Right renal pelvis (tissue), 4 donors: ENCODE data around the gene RAP1GDS1. TPM values are rescaled to one million over a fixed set of nuclear protein-coding genes. Genes with fewer than 3 reads are reported as not detected.
"Not testable (repeated sequence)": the region's sequence is repeated elsewhere in the genome, so short reads cannot be mapped to it uniquely, and the experiment has no call there.

Experiments
- DNase-seq, 4 donors: peaks; one replicate each; pipeline ENCODE4 v3.0.0-alpha.2; 2013; ENCODE audit warnings: low read depth in 4 of 4, low spot score in 3 of 4, missing footprints in 1 of 4
- polyA plus RNA-seq, 4 donors: library from polyadenylated mRNA; unstranded; fragments of 120-200 nt; gene quantifications; one replicate each; pipeline ENCODE4 v1.2.1, GENCODE V29; 2013; ENCODE audit not compliant: insufficient read length in 4 of 4

RAP1GDS1 gene
- polyA plus RNA-seq, 4 donors: 32.8 to 39.9 (median 35.5) TPM

GRCh38 chr4:98343626-98344025 is 82.4 kb downstream of the RAP1GDS1 start:
- no peak for DNase-seq

- DNase-seq: no peak
Observed at GRCh38 chr4:98345838-98346237, 84.7 kb downstream of the RAP1GDS1 start.

DNA sequence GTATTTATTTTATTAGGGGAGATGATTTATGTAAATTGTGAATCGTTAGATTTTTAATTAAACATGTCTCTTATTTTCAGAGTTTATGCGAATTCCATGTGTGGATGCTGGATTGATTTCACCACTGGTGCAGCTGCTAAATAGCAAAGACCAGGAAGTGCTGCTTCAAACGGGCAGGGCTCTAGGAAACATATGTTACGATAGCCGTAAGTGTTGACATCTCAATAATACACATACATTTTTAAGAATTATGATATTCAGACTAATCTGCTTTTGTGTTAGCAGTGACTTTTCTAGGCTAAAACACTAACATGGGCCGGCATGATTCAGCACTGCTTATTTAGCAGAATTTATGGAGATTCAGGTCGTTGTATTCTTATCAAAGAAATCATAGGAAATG is 91.2 kb downstream of the RAP1GDS1 start:
- no peak for DNase-seq

GRCh38 chr4:98352940-98353339 is 91.8 kb downstream of the RAP1GDS1 start:
- no peak for DNase-seq

DNA sequence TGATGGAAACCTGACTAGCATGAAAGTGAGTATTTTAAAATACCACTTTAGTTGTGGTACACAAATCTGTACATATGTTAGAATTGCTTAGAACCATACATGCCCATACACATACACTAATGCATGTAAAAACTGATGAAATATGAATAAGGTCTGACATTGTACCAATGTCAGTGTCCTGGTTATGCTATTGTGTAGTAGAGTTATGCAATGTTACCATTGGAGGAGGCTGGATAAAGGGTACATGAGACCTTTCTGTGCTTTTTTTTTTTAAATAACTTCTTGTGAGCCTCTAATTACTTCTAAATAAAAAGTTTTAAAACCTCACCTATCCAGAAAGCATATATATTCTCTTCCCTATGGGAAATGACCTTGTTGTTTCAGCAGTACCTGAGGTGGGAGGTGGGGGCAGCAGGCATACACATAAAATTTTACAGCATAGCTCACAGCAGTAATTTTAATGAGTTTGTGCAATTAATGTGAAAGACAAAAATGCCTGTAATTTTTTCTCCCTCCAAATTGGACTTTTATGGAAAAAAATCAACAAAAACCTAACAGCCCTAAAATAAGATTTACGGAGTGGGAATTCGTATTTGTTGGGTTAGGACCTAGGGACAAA is 97.6 kb downstream of the RAP1GDS1 start:
- no peak for DNase-seq

DNA sequence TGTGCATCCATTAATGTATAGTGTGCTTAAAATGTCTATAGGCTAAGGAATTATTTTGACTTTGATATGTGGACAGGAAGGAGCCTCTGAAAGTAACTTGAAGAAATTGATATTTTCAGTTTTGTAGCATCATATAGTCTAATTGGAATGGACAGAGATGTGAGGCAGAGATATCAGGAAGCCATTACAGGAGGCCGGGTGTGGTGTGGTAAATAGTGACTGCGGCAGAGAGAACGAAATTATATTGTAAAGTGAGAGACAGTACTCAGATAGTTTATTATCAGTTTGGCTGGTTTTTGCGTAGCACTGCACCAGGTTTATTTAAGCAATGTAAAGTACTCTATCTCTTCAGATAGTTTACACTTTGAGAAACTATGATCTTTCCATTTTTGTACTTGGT is 98.5 kb downstream of the RAP1GDS1 start:
- DNase-seq: no peak

GRCh38 chr4:98363431-98363830 is 102.2 kb downstream of the RAP1GDS1 start:
- no peak for DNase-seq

DNA sequence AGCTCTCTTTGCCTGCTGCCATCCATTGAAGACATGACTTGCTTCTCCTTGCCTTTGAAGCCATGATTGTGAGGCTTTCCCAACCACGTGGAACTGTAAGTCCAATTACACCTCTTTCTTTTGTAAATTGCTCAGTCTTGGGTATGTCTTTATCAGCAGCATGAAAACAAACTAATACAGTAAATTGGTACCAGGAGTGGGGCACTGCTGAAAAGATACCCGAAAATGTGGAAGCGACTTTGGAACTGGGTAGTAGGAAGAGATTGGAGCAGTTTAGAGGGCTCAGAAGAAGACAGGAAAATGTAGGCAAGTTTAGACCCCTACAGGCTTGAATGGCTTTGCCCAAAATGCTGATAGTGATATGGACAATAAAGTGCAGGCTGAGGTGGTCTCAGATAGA is 105.1 kb downstream of the RAP1GDS1 start:
- not testable (repeated sequence) for DNase-seq

- not testable (repeated sequence) for DNase-seq
Observed at GRCh38 chr4:98368000-98368399, 106.8 kb downstream of the RAP1GDS1 start.

- DNase-seq: no peak
Observed at GRCh38 chr4:98369322-98369721, 108.1 kb downstream of the RAP1GDS1 start.

GRCh38 chr4:98374643-98375042 is 113.5 kb downstream of the RAP1GDS1 start:
- no peak for DNase-seq

- no peak for DNase-seq
Observed at GRCh38 chr4:98377559-98377958, 116.4 kb downstream of the RAP1GDS1 start.

GRCh38 chr4:98381306-98381705 is 120.1 kb downstream of the RAP1GDS1 start:
- DNase-seq: no peak

DNA sequence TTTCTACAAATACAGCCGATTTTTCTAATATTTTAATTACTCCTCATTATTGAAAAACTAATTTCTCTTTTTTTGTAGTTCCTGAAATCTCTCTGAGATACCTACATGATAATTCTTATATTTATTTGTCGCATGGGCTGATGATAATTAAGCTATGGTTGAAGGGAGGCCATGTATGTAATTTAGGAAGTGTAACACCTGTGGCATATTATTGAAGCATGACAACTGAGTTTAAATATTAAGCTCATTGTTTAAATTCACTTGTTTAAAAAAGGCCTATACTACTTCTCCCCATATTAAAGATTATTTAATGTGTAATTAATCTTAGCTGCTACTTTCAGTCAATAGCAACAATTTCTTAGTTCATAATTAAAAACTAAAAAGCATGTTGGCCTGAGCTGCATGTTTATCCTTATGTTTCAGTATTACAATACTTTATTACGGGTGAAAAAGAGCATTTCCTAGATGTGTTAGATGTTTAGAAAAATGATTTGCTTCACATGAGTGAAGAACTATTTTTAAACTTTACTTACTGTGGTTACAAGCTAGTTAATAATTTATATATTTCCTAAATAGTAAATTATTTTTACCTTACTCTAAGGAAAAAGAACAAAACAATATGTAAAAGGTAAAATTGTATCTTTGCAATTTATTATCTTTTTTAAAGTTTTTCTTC is 122.4 kb downstream of the RAP1GDS1 start:
- DNase-seq: no peak

- no peak for DNase-seq
Observed at GRCh38 chr4:98385831-98386230, 124.6 kb downstream of the RAP1GDS1 start.

DNA sequence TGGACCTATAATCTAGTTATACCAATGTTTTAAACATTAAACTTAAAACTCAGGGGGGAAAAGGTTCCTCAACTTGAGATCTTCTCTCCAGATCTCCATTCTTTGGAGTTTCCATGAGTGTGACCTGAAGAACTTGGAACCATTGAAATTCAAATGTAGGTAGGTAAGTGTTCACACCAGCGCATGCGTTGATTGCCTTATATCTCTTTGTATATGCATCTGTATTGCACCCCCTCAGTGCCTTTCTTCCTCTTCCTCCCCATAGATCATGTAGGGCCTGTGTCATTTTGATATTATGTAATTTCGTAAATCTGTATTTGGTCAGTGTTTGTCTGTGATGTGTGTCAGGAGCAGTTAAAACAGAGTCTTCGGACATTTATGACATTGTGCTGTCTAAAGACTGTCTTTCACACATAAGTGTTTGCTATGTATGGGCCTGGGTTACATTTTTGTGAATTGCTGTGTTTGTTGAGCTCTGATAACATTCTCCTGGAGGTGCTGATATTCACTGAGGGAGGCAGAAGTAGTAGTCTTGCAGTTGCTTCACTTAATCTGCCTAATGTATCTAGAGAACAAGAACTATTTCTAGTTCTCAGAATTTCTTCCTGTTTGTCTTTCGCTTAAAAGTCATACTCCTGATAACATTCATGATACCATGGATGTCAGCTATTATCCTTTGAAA is 126.3 kb downstream of the RAP1GDS1 start:
- no peak for DNase-seq

GRCh38 chr4:98394134-98394533 is 132.9 kb downstream of the RAP1GDS1 start:
- DNase-seq: no peak

DNA sequence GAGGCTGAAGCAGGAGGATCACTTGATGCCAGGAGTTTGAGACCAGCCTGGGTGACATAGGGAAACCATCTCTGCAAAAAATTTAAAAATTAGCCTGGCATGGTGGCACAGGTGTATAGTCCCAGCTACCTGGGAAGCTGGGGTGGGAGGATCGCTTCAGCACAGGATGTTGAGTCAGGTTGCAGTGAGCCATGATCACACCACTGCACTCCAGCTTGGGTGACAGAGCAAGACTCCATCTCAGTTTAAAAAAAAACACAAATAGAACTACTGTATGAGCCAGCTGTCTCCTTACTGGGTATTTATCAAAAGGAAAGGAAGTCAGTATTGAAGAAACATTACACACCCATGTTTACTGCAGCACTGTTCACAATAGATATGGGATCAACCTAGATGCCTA is 138.7 kb downstream of the RAP1GDS1 start:
- no peak for DNase-seq

- DNase-seq: no peak
Observed at GRCh38 chr4:98406819-98407218, 145.6 kb downstream of the RAP1GDS1 start.

- no peak for DNase-seq
Observed at GRCh38 chr4:98411731-98412130, 150.5 kb downstream of the RAP1GDS1 start.

DNA sequence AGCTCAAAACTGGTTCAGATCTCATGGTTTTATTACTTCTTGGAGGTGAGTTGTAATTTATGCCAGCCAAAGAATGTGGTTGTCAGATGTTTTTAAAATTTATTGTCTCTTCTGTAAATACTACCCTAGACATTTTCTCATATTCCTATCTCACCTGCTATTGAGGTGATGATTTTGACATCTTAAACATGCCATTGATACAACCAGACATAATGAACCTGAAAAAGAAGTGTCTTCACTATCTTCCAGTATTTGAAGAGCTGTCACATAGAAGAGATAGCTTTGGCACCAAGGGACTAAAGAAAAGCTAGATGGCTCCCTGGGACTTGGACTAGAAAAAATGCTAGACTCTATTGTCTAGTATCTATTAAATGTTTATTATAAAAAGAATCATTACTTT is 155.7 kb downstream of the RAP1GDS1 start:
- DNase-seq: no peak

DNA sequence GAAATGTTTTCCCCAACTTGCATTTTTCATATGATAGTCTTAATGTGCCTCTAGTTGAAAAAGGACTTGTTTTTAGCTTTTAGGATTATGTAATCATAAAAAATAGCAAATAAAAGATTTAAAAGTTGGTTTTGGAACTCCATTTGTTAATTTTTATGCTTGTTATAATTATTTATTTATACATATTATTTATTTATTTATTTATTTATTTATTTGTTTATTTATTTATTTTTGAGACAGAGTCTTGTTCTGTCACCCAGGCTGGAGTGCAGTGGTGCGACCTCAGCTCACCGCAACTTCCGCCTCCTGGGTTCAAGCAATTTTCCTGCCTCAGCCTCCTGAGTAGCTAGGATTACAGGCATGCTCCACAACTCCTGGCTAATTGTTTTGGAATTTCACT is 159.0 kb downstream of the RAP1GDS1 start:
- not testable (repeated sequence) for DNase-seq
